Measurements from ENCODE around the gene UGT2B15.
"Not testable (repeated sequence)": the region's sequence is repeated elsewhere in the genome, so short reads cannot be mapped to it uniquely, and the experiment has no call there.

- TF ChIP-seq PATZ1 (CRISPR knock-in tag; IDR thresholded peaks at IDR 0.05; ENCODE audit: borderline replicate concordance); TSHZ2 (CRISPR knock-in tag; IDR thresholded peaks at IDR 0.05); BACH2 (CRISPR knock-in tag; IDR thresholded peaks at IDR 0.05; ENCODE audit: borderline replicate concordance); ZFP3 (CRISPR knock-in tag; IDR thresholded peaks at IDR 0.05); TCF4 (CRISPR knock-in tag; IDR thresholded peaks at IDR 0.05; ENCODE audit: borderline replicate concordance); ZNF8 (CRISPR knock-in tag; IDR thresholded peaks at IDR 0.05); RARB (CRISPR knock-in tag; IDR thresholded peaks at IDR 0.05); CREB5 (CRISPR knock-in tag; IDR thresholded peaks at IDR 0.05; ENCODE audit: low read depth); PPARA (CRISPR knock-in tag; IDR thresholded peaks at IDR 0.05; ENCODE audit: borderline replicate concordance); ARNTL (CRISPR knock-in tag; IDR thresholded peaks at IDR 0.05; ENCODE audit: borderline replicate concordance, low read depth); TOX (CRISPR knock-in tag; IDR thresholded peaks at IDR 0.05; ENCODE audit: borderline replicate concordance); POU6F1 (CRISPR knock-in tag; IDR thresholded peaks at IDR 0.05; ENCODE audit: borderline replicate concordance, low read depth); CSRNP3 (CRISPR knock-in tag; IDR thresholded peaks at IDR 0.05); OSR1 (CRISPR knock-in tag; IDR thresholded peaks at IDR 0.05): not testable (repeated sequence)
Observed at GRCh38 chr4:68671217-68671616, 765 bp upstream of the UGT2B15 start.

Data from SK-N-SH treated with all-trans-retinoic acid at 6 μM for 48 hours (cell line).